A204.1 (cell line): ENCODE data around the gene NAGLU.
"Not testable (repeated sequence)": the region's sequence is repeated elsewhere in the genome, so short reads cannot be mapped to it uniquely, and the experiment has no call there.

Experiments used
- FAIRE-seq: peaks from 2 replicates; lab custom pipeline; 2012; peaks lifted over from hg19 to GRCh38; lab: Jason Lieb, UNC

NAGLU gene

DNA sequence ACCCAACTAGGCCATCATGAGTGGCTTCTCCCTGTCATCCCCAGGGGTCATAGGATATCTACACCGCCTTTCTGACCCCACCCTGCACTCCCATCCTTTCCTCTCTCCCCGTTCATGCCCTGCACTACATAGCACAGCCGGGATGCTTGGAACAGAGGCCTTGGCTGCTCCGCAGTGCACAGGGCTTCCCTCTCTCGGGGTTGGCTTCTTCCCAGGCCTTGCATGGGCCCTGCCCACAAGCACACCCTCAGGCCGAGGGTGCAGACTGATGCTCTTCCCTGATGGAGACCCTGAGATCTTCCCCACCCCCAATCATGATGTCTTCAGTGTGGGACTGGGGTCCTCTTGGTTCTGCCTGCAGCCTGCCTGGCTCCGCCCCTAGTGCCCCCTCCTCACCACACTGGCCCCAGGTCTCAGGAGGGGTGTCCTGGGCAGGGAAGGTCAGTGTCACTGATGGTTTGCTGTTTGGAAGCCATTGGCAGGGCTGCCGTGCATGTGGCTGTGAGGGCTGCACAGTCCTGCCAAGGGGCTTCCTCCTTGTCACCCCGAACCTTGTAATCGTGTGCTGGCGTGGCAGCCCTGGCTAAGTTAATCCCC is 14.3 kb upstream of the NAGLU start:
- no peak for FAIRE-seq

DNA sequence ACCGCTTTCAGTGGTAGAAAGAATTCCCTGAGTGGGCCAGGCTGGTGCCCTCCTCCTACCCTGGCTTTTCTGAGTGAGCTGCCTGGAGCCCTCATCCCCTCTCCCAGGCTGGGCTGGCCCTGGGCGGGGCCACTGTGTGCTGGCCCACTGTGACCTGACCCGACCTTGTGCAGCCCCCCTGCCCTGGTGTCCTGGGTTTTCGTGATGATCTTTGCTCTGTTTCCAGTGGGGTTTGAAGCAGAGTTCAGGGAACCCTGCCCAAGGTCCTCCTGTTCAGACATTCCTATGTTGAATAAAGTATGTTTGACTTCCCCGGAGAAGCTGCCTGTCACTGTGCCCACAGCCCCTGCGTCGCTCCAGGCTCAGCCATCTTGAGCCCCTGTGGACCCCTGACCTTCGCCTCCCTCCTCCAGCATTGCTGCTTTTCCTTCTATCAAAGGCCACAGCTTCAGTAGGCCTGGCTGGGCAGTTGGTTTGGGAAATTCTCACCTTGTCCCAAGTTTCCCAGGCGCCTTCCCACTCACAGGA is 13.7 kb upstream of the NAGLU start:
- FAIRE-seq, result no peak

DNA sequence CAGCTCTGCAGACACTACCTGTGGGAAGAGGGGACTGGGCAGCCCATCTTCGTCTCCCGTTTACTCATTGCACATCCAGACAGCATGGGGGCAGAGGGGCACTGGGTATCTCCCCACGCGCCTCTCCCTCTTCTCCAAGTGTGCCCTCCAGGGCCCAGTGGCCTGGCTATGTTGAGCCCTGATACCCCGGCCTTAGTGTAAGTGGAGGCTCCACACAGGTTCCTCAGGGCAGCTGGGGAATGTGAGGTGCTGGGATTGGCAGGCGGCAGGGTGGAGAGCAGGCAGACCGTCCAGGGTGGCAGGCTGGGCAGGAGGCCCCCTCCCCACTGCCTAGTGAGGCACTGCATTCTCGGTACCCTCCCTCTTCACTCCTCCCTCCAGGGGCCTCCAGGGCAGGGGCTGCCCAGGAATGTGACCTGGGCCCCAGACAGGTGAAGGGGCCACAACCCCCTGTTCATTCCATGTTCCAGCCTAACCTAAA is 13.2 kb upstream of the NAGLU start:
- FAIRE-seq, result no peak

DNA sequence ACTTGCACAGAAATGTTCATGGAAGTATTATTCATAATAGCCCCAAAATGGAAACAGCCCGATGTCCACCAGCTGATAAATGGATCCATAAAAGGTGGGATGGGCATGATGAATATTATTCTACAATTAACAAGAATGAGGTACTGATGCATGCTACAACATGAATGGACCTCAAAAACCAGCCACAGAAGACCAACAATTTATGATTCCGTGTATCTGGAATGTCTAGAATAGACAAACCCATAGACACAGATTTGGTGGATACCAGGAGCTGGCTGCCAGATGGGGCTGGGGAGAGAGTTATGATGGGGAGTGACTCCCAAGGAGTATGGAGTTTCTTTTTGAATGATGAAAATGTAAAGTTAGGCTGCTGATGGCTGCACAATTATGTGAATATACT is 10.8 kb upstream of the NAGLU start:
- FAIRE-seq, result no peak

DNA sequence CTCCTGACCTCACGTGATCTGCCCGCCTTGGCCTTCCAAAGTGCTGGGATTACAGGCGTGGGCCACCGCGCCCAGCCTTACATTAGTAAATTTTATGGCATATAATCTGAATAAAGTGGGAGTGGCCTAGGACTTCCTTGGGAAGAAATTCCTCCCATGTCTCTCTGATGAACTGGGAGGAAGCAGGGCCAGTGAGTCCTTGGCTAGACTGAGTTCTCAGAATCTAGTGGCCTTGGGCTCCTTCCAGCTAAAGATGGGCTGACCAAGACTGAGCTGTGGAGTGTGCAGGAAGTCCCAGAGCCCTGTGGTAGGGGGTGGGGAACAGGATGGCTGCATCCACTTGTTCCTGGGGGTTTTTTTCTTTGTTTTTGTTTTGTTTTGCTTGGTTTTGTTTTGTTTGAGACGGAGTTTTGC is 10.0 kb upstream of the NAGLU start:
- FAIRE-seq, result no peak

DNA sequence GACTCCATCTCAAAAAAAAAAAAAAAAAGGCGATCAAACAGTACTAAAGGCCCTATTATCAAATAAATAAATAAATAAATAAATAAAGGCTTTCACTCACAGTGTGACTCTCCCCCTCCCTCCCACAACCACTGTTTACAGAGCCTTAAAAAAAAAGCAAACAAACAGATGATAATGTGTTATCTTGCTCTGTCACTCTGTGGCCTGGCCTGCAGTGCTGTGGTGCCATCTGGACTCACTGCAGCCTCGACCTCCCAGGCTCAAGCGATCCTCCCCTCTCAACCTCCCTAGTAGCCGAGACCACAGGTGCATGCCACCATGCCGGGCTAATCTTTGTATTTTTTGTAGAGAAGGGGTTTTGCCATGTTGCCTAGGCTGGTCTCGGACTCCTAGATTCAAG is 8.1 kb upstream of the NAGLU start:
- FAIRE-seq, result no peak

DNA sequence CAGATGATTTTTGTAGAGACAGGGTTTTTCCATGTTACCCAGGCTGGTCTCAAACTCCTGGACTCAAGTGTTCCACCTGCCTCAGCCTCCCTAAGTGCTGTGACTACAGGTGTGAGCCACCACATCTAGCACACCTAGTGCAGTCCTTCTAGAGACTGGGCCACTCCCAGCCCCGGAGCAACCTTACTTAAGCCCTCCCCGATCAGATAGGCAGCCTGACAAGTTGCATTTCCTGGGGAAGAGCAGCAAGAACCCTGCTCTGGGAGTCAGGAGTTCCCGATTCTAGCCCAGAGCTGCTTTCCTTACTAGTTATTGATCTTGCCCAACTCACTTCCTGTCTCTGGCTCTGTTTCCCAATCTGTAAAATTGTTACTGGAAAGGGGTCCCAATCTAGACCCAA is 7.0 kb upstream of the NAGLU start:
- FAIRE-seq, result no peak

DNA sequence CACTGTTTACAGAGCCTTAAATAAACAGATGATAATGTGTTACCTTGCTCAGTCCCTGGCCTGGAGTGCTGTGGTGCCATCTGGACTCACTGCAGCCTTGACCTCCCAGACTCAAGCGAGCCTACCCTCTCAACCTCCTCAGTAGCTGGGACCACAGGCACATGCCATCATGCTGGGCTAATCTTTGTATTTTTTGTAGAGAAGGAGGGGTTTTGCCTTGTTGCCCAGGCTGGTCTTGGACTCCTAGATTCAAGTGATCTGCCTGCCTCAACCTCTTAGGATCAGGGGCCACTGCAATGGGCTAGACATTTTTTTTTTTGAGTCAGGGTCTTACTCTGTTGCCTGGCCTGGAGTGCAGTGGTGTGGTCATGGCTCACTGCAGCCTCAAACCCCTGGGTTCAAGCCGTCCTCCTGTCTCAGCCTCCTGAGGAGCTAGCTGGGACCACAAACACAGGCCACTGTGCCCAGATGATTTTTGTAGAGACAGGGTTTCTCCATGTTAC is 5.0 kb upstream of the NAGLU start:
- no peak for FAIRE-seq

DNA sequence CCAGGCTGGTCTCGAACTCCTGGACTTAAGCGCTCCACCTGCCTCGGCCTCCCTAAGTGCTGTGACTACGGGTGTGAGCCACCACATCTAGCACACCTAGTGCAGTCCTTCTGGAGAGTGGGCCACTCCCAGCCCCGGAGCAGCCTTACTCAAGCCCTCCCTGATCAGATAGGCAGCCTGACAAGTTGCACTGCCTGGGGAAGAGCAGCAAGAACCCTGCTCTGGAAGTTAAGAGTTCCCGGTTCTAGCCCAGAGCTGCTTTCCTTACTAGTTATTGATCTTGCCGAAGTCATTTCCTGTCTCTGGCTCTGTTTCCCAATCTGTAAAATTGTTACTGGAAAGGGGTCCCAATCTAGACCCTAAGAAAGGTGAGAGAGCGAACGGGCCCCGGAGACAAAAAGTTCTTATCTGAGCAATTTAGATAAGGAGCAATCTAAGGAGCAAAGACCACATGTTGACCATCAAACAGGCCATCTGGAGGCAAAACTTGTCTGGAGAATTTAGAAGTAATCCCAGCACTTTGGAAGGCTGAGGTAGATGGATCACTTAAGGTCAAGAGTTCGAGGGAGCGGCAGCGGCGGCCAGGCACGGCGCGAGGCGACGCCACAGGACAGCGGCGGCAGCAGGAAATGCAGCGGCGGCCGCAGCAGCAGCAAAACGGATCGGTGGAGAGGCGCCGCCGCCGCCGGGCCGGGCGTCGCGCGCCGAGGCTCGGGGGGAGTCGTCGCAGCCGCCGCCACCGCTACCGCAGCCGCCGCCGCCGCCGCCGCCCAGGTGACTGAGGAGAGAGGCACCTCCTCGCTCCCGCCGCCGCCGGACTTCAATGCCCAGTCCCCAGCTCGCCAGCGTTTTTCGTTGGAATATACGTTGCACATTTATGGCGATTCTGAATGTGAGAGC is 4.3 kb upstream of the NAGLU start:
- FAIRE-seq, result no peak

DNA sequence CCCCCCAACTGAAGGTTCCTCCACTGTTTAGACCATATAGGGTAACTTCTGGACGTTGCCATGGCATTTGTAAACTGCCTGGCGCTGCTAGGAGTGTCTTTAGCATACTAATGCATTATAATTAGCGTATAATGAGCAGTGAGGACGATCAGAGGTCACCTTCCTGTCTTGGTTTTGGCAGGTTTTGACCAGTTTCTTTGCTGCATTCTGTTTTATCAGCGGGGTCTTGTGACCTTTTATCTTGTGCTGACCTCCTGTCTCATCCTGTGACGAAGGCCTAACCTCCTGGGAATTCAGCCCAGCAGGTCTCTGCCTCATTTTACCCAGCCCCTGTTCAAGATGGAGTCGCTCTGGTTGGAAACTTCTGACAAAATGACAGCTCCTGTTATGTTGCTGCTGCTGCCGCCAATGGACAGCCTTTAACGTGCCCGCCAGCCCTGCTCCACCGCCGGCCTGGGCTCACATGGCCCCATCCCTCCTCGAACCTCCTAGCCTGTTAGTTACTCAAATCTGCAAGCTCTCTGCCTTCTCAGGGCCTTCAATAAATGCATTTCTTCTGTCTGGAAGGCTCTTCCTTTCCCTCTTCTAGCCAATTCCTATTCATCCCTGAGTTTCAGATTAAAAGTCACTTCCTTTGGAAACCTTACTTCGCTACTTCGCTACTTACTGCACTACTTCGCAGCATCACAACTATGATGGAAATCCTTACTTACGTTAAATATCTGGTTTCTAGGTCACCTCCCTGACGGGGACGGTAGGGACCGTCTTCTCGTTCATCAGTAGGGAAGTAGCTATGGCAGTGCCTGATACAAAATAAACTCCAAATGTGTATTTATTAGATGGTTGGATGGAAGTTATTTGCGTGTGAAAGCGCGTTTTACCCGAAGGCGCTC is 640 bp upstream of the NAGLU start:
- no peak for FAIRE-seq

DNA sequence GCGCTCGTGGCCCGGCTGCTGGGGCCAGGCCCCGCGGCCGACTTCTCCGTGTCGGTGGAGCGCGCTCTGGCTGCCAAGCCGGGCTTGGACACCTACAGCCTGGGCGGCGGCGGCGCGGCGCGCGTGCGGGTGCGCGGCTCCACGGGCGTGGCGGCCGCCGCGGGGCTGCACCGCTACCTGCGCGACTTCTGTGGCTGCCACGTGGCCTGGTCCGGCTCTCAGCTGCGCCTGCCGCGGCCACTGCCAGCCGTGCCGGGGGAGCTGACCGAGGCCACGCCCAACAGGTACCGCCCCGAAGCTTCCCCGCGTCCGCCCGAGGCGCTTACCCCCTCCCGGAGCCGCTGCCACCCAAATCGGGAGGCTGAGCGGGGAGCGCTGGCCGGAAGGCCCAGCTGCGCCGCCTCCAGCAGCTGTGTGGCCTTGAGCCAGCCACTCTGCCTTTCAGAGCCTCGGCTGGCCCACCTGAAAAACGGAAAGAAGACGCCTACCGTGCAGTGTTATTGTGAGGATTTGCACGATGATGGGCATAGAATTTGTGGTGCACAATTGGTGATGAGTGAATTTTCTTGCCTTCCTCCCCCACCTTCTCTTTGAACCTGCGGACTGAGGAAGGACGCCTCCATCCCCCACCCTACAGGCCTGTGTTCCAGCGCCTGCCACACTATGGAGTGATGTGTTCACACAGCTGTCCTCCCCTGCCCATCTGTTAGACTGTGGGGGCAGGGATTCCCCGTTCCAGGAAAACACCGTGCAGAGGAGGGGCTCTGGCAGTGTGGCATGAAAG is 523 bp downstream of the NAGLU start:
- no peak for FAIRE-seq

DNA sequence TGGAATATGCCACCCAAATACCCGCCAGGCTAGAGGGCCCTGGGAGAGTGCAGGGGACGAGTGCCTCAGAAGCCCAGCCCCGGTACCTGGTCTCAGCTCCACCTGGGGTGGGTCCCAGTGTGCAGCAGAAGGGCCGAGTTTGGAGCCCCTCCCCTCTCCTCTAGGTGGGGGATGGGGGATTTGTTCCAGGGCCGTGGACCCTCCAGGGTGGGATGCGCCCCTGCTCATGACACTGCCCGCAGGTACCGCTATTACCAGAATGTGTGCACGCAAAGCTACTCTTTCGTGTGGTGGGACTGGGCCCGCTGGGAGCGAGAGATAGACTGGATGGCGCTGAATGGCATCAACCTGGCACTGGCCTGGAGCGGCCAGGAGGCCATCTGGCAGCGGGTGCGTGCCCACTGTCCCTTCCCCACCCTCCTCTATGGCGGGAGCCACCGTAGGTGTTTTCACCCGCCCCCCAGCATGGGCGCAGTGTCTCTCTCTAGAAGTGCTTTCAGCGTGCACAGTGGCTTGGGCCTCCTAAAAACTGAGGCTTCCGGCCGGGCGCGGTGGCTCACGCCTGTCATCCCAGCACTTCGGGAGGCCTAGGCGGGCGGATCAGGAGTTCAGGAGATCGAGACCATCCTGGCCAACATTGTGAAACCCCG is 1.2 kb downstream of the NAGLU start:
- FAIRE-seq, result no peak

DNA sequence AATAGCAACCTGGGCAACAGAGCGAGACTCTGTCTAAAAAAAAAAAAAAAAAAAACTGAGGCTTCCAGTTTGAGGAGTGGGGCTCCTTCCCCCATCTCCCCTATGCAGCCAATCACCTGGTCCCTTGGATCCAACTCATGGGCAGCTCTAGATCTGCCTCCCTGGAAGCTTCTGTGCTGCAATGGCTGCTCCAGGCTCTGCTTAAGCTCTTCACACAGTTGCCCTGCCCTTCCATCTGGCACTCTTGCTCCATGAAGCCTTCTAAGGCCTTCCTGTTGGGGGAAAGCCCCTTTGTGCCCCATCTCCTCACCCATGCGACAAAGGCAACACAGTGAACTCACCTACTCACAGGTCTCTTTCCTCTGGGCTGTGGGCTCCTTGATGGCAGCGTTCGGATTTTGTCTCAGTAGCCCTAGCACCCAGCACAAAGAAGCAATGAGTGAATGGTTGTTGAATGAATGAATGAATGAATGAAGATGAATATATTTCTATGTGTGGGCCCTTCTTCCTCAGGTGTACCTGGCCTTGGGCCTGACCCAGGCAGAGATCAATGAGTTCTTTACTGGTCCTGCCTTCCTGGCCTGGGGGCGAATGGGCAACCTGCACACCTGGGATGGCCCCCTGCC is 1.9 kb downstream of the NAGLU start:
- FAIRE-seq, result no peak

DNA sequence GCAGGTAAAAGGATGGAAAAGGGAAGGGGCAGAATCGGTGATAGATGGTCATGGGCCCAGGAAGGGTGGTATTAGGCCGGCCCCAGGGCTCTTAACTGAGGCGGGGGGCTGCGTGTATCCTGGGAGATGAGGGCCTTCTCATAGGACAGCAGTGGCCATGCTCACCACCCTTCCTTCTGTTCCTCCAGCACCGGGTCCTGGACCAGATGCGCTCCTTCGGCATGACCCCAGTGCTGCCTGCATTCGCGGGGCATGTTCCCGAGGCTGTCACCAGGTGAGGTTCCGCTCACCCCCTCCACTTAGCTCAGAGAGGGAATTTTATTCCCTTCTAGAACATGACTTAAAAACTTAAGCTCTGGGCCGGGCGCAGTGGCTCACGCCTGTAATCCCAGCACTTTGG is 2.4 kb downstream of the NAGLU start:
- no peak for FAIRE-seq

DNA sequence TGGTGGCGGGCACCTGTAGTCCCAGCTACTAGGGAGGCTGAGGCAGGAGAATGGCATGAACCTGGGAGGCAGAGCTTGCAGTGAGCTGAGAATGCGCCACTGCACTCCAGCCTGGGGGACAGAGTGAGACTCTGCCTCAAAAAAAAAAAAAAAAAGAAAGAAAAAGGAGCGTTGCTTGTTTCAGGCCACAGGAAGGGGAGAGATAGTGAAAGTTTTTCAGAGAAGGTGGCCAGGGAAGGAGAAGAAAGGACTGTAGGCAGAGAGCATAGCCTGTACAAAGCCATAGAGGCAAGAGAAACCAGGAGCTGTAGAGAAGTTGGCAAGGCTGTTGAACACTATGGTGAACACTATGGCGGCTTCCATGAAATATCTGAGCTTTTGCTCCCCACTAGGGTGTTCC is 4.5 kb downstream of the NAGLU start:
- not testable (repeated sequence) for FAIRE-seq

DNA sequence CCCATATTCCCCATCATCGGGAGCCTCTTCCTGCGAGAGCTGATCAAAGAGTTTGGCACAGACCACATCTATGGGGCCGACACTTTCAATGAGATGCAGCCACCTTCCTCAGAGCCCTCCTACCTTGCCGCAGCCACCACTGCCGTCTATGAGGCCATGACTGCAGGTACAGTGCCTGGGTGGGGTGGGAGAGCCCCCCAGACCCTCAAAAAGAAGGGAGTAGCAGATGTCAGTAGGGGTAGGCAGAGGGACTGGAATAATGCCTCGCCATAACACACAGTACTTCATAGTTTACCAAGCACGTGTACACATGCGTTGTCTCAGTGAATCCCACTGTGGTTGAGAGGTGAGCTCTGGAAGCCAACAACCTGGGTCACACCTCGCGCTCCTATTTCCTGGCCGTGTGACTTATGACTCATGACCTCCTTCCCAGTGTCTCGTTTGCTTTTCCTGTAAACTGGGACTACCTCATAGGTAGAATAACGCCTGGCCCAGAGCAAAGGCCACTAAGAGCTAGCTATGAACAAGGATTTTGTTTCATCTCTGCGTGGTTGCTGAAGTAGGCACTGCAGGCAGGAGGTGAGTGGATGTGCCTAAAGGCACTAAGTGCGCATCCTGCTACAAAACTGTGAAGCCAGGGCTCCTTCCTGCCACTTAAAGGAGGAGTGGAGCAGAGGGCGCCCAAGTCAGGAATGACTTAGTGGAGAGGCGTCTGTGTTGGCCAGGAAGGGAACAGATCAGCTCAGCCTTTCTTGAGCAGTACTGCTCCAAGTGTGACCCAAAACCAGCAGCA is 5.2 kb downstream of the NAGLU start:
- no peak for FAIRE-seq

DNA sequence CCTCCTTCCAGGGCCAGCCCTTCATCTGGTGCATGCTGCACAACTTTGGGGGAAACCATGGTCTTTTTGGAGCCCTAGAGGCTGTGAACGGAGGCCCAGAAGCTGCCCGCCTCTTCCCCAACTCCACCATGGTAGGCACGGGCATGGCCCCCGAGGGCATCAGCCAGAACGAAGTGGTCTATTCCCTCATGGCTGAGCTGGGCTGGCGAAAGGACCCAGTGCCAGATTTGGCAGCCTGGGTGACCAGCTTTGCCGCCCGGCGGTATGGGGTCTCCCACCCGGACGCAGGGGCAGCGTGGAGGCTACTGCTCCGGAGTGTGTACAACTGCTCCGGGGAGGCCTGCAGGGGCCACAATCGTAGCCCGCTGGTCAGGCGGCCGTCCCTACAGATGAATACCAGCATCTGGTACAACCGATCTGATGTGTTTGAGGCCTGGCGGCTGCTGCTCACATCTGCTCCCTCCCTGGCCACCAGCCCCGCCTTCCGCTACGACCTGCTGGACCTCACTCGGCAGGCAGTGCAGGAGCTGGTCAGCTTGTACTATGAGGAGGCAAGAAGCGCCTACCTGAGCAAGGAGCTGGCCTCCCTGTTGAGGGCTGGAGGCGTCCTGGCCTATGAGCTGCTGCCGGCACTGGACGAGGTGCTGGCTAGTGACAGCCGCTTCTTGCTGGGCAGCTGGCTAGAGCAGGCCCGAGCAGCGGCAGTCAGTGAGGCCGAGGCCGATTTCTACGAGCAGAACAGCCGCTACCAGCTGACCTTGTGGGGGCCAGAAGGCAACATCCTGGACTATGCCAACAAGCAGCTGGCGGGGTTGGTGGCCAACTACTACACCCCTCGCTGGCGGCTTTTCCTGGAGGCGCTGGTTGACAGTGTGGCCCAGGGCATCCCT is 7.4 kb downstream of the NAGLU start:
- no peak for FAIRE-seq

DNA sequence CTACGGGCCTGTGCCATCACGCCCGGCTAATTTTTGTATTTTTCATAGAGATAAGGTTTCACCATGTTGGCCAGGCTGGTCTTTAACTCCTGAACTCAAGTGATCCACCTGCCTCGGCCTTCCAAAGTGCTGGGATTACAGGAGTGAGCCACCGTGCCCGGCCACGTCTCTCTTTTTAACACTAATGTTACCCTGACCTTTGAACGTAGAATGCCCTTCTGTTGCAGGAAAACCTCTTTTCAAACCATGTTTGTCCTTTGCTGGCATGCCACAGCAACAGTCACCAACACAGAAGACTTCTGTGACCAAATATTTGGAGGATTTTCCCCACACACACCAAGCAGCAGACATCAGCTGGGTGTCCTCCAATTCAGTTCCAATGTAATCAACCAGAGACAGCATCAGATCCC is 8.8 kb downstream of the NAGLU start:
- FAIRE-seq, result no peak
